GM12865 (cell line): ENCODE results near the gene ZNF474.
A peak's percentile ranks its signal among the peaks of the same experiment; 100 is the strongest.

ENCODE experiments used
- DNase-seq: peaks from one replicate; pipeline ENCODE4 v3.0.0; 2010; ENCODE audit warnings: low read depth
- H3K4me3 ChIP-seq: 2 replicates; pipeline ENCODE4 v1.5.1; 2011; ENCODE audit warnings: mild to moderate bottlenecking, low read depth, low read length, control low read depth
- CTCF ChIP-seq: IDR thresholded peaks from 2 replicates; pipeline ENCODE4 v1.5.1; 2011; ENCODE audit warnings: low read length, control low read depth, low read depth, inconsistent platforms; ENCODE audit not compliant: insufficient read depth; ENCODE audit errors: missing control alignments

Gene ZNF474

GRCh38 chr5:122183098-122183787, 53.9 kb downstream of the ZNF474 start:
- H3K4me3 ChIP-seq: no peak overlapping the region
- DNase-seq: no peak
- no peak for TF ChIP-seq CTCF

GRCh38 chr5:122183788-122184170, 54.4 kb downstream of the ZNF474 start:
- no peak for DNase-seq
- no peak overlapping the region for H3K4me3 ChIP-seq
- no peak for TF ChIP-seq CTCF

- TF ChIP-seq CTCF: no peak
- H3K4me3 ChIP-seq: no peak overlapping the region
- no peak for DNase-seq
Measured at GRCh38 chr5:122184676-122185255, 55.4 kb downstream of the ZNF474 start.

GRCh38 chr5:122187426-122187825, 58.1 kb downstream of the ZNF474 start:
- H3K4me3 ChIP-seq: no peak overlapping the region
- TF ChIP-seq CTCF: no peak
- no peak for DNase-seq

- DNase-seq: no peak
- H3K4me3 ChIP-seq: no peak overlapping the region
- TF ChIP-seq CTCF: no peak
Measured at GRCh38 chr5:122190156-122190555, 60.8 kb downstream of the ZNF474 start.

- H3K4me3 ChIP-seq: no peak overlapping the region
- TF ChIP-seq CTCF: peak; percentile 48
- peak; percentile 68 for DNase-seq
Measured at GRCh38 chr5:122192497-122193496, 63.5 kb downstream of the ZNF474 start.
